Measurements from ENCODE around the gene C1QL1.
A peak's percentile ranks its signal among the peaks of the same experiment; 100 is the strongest.

The C1QL1 gene

GRCh38 chr17:44914148-44914547 lies 54.0 kb downstream of the C1QL1 start:
- DNase-seq (ENCODE audit: low spot score in 2 of 2) (no peak), ATAC-seq (ENCODE audit: low read depth) (peak; percentile 44)
- H3K27me3 Mint-ChIP-seq = peaks cover 20% of the 10 kb centered on the region
- no peak overlapping the region for H3K4me3 Mint-ChIP-seq
- peaks cover 8% of the 10 kb centered on the region for H3K4me1 Mint-ChIP-seq
- no peak overlapping the region for H3K27ac Mint-ChIP-seq
- no peaks in the 10 kb centered on the region for H3K9me3 Mint-ChIP-seq
- no peaks in the 10 kb centered on the region for H3K36me3 Mint-ChIP-seq

- Mint-ChIP-seq H3K9me3 (no peaks in the 10 kb centered on the region), H3K27ac (no peak overlapping the region), H3K27me3 (peaks cover 22% of the 10 kb centered on the region), H3K4me1 (peaks cover 8% of the 10 kb centered on the region), H3K4me3 (no peak overlapping the region), H3K36me3 (no peaks in the 10 kb centered on the region)
- ATAC-seq (ENCODE audit: low read depth) (no peak), DNase-seq (ENCODE audit: low spot score in 2 of 2) (no peak)
Measured at GRCh38 chr17:44913676-44914075, 54.4 kb downstream of the C1QL1 start.

GRCh38 chr17:44912763-44913544 lies 55.1 kb downstream of the C1QL1 start:
- ATAC-seq (ENCODE audit: low read depth) = no peak
- no peaks in the 10 kb centered on the region for H3K9me3 Mint-ChIP-seq
- H3K27ac Mint-ChIP-seq = no peak overlapping the region
- H3K36me3 Mint-ChIP-seq = no peaks in the 10 kb centered on the region
- DNase-seq (ENCODE audit: low spot score in 2 of 2) = no peak
- H3K27me3 Mint-ChIP-seq = peaks cover 24% of the 10 kb centered on the region
- no peak overlapping the region for H3K4me3 Mint-ChIP-seq
- H3K4me1 Mint-ChIP-seq = peaks cover 8% of the 10 kb centered on the region

GRCh38 chr17:44911133-44912001 lies 56.7 kb downstream of the C1QL1 start:
- ATAC-seq (ENCODE audit: low read depth) (peak; percentile 69), DNase-seq (ENCODE audit: low spot score in 2 of 2) (peak; percentile 26 to 36)
- H3K27me3 Mint-ChIP-seq = peaks cover 23% of the 10 kb centered on the region
- H3K9me3 Mint-ChIP-seq = no peaks in the 10 kb centered on the region
- H3K4me1 Mint-ChIP-seq = peaks cover 8% of the 10 kb centered on the region
- H3K36me3 Mint-ChIP-seq = no peaks in the 10 kb centered on the region
- peak overlapping the region; percentile 57 for H3K4me3 Mint-ChIP-seq
- H3K27ac Mint-ChIP-seq = no peak overlapping the region

GRCh38 chr17:44910231-44911106 lies 57.6 kb downstream of the C1QL1 start:
- peaks cover 28% of the 10 kb centered on the region for H3K27me3 Mint-ChIP-seq
- no peak for DNase-seq (ENCODE audit: low spot score in 2 of 2)
- H3K4me3 Mint-ChIP-seq = no peak overlapping the region
- no peak for ATAC-seq (ENCODE audit: low read depth)
- H3K4me1 Mint-ChIP-seq = peaks cover 8% of the 10 kb centered on the region
- no peaks in the 10 kb centered on the region for H3K36me3 Mint-ChIP-seq
- H3K9me3 Mint-ChIP-seq = no peaks in the 10 kb centered on the region
- no peak overlapping the region for H3K27ac Mint-ChIP-seq
